Neural cell (in vitro differentiated cells): ENCODE results near the gene HDAC9. TPM values are rescaled to one million over a fixed set of nuclear protein-coding genes. Genes with fewer than 3 reads are reported as not detected.
"Not testable (repeated sequence)": the region's sequence is repeated elsewhere in the genome, so short reads cannot be mapped to it uniquely, and the experiment has no call there.

Experiments used
- H2AFZ ChIP-seq: fragments of 200-600, 300-800 bp; sonication (generic), shearing (Covaris generic); 2 replicates; pipeline ENCODE4 v1.6.0; 2014; ENCODE audit warnings: low read depth, mild to moderate bottlenecking, antibody characterized with exemption, low read length, moderate library complexity
- H3F3A ChIP-seq: fragments of 200-600 bp; shearing (Covaris generic); 2 replicates; pipeline ENCODE4 v1.6.1; 2016; ENCODE audit warnings: mild to moderate bottlenecking, moderate library complexity, mixed read lengths, antibody characterized with exemption, low read length; ENCODE audit not compliant: insufficient read depth, poor library complexity, severe bottlenecking
- H3K27ac ChIP-seq: fragments of 200-600, 300-800 bp; sonication (generic), shearing (Covaris generic); 2 replicates; pipeline ENCODE4 v1.5.1; 2014; ENCODE audit warnings: mild to moderate bottlenecking, low read length, moderate library complexity
- H3K27me3 ChIP-seq: fragments of 300-800, 200-600 bp; sonication (generic), shearing (Covaris generic); 2 replicates; pipeline ENCODE4 v1.6.0; 2014; ENCODE audit warnings: mild to moderate bottlenecking, low read depth, low read length, moderate library complexity; ENCODE audit not compliant: insufficient read depth
- H3K36me3 ChIP-seq: fragments of 300-800, 200-600 bp; sonication (generic), shearing (Covaris generic); 2 replicates; pipeline ENCODE4 v1.5.1; 2014; ENCODE audit warnings: mild to moderate bottlenecking, antibody characterized with exemption, low read length, moderate library complexity; ENCODE audit not compliant: insufficient read depth
- H3K4me2 ChIP-seq: fragments of 300-800, 200-600 bp; sonication (generic), shearing (Covaris generic); 2 replicates; pipeline ENCODE4 v1.6.0; 2014; ENCODE audit warnings: mild to moderate bottlenecking, low read length
- H3K4me3 ChIP-seq: fragments of 300-800, 200-600 bp; sonication (generic), shearing (Covaris generic); 2 replicates; pipeline ENCODE4 v1.5.1; 2014; ENCODE audit warnings: mild to moderate bottlenecking, low read length, moderate library complexity
- H3K79me2 ChIP-seq: fragments of 200-600 bp; shearing (Covaris generic); replicated peaks from 2 replicates; pipeline ENCODE4 v1.6.0; 2014; ENCODE audit warnings: mild to moderate bottlenecking, low read length, moderate library complexity; ENCODE audit not compliant: insufficient read depth
- H3K9ac ChIP-seq: fragments of 300-800, 200-600 bp; sonication (generic), shearing (Covaris generic); 2 replicates; pipeline ENCODE4 v1.6.1; 2016; ENCODE audit warnings: mild to moderate bottlenecking, low read length, mixed read lengths
- H3K9me2 ChIP-seq: fragments of 200-600 bp; shearing (Covaris generic); 2 replicates; pipeline ENCODE4 v1.6.1; 2016; ENCODE audit warnings: mild to moderate bottlenecking, low read length, mixed read lengths; ENCODE audit not compliant: insufficient read depth
- H3K9me3 ChIP-seq: fragments of 200-600, 300-800 bp; sonication (generic), shearing (Covaris generic); 2 replicates; pipeline ENCODE4 v1.6.1; 2016; ENCODE audit warnings: mild to moderate bottlenecking, mixed run types, low read length, moderate library complexity, mixed read lengths
- H4K20me1 ChIP-seq: fragments of 200-600 bp; shearing (Covaris generic); 2 replicates; pipeline ENCODE4 v1.6.1; 2016; ENCODE audit warnings: mild to moderate bottlenecking, mixed run types; ENCODE audit not compliant: insufficient read depth
- EP300 ChIP-seq: fragments of 450-650 bp; conservative IDR thresholded peaks from 2 replicates; pipeline ENCODE4 v1.6.1; 2014; ENCODE audit warnings: antibody characterized with exemption, mild to moderate bottlenecking, moderate library complexity; ENCODE audit not compliant: poor library complexity, severe bottlenecking
- EZH2 ChIP-seq: fragments of 200-600, 300-800 bp; shearing (Covaris generic), sonication (generic); IDR thresholded peaks from 2 replicates; pipeline ENCODE4 v1.6.1; 2014; ENCODE audit warnings: antibody characterized with exemption, low read length, borderline replicate concordance, mild to moderate bottlenecking; ENCODE audit not compliant: insufficient read depth, poor library complexity, severe bottlenecking
- MXI1 ChIP-seq: fragments of 450-650 bp; conservative IDR thresholded peaks from 2 replicates; pipeline ENCODE4 v1.6.1; 2014; ENCODE audit warnings: antibody characterized with exemption, mild to moderate bottlenecking; ENCODE audit not compliant: poor library complexity, severe bottlenecking
- POLR2AphosphoS5 ChIP-seq: IDR thresholded peaks from 2 replicates; pipeline ENCODE4 v1.6.1; 2012
- RAD21 ChIP-seq: fragments of 450-650 bp; conservative IDR thresholded peaks from 2 replicates; pipeline ENCODE4 v1.6.1; 2014; ENCODE audit warnings: antibody characterized with exemption, mild to moderate bottlenecking, moderate library complexity
- REST ChIP-seq: IDR thresholded peaks from 2 replicates; pipeline ENCODE4 v1.6.1; 2012; ENCODE audit warnings: borderline replicate concordance
- SMC3 ChIP-seq: fragments of 450-650 bp; conservative IDR thresholded peaks from 2 replicates; pipeline ENCODE4 v1.6.1; 2014; ENCODE audit warnings: antibody characterized with exemption, mild to moderate bottlenecking, moderate library complexity; ENCODE audit not compliant: poor library complexity
- TAF1 ChIP-seq: IDR thresholded peaks from 2 replicates; pipeline ENCODE4 v1.6.1; 2012; ENCODE audit warnings: low read depth
- polyA plus RNA-seq: library from polyadenylated mRNA; depleted of rRNA; stranded (reverse); fragments of >200 nt; gene quantifications from 2 replicates; pipeline ENCODE4 v1.2.3, GENCODE V29; 2014
- TF ChIP-seq, protein P1 (sequence below): fragments of 450-650 bp; IDR thresholded peaks from 2 replicates; pipeline ENCODE4 v1.5.1; 2014; ENCODE audit warnings: antibody characterized with exemption, mild to moderate bottlenecking, moderate library complexity; ENCODE audit not compliant: poor library complexity, severe bottlenecking

The HDAC9 gene
- polyA plus RNA-seq, 1 donor from 2014 or later, result 15.9 TPM

DNA sequence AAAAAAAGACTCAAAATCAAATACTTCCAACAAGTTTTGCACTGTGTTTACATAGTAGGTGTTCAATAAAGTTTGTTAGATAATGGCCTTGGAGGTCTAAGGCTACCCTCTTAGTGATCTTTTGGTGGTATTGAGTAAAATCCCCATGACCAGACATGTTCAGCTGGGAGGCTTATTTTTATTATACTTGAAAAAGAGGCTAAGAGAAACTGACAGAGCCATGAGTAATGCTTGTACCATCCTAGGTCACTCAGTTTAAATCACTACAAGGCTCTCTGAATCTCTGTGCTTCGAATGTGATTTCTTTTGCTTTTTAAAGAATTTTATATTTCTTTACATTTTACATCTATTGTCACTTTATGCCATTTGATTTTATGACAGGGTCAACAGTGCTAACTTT, 531.3 kb downstream of the HDAC9 start:
- no peak for TF ChIP-seq RAD21
- TF ChIP-seq, protein P1, sequence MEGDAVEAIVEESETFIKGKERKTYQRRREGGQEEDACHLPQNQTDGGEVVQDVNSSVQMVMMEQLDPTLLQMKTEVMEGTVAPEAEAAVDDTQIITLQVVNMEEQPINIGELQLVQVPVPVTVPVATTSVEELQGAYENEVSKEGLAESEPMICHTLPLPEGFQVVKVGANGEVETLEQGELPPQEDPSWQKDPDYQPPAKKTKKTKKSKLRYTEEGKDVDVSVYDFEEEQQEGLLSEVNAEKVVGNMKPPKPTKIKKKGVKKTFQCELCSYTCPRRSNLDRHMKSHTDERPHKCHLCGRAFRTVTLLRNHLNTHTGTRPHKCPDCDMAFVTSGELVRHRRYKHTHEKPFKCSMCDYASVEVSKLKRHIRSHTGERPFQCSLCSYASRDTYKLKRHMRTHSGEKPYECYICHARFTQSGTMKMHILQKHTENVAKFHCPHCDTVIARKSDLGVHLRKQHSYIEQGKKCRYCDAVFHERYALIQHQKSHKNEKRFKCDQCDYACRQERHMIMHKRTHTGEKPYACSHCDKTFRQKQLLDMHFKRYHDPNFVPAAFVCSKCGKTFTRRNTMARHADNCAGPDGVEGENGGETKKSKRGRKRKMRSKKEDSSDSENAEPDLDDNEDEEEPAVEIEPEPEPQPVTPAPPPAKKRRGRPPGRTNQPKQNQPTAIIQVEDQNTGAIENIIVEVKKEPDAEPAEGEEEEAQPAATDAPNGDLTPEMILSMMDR, result no peak
- TF ChIP-seq EZH2, result no peak
- TF ChIP-seq MXI1, result no peak
- no peak for TF ChIP-seq SMC3
- no peak for TF ChIP-seq EP300
- TF ChIP-seq REST, result no peak
- TF ChIP-seq POLR2AphosphoS5, result no peak
- TF ChIP-seq TAF1, result no peak
- Histone ChIP-seq H3K27me3 (no peaks in the 10 kb centered on the region), H4K20me1 (no peaks in the 10 kb centered on the region), H3K27ac (no peak overlapping the region), H3K9me3 (no peaks in the 10 kb centered on the region), H3K9ac (no peak overlapping the region), H2AFZ (no peak overlapping the region), H3K36me3 (no peaks in the 10 kb centered on the region), H3K79me2 (no peaks in the 10 kb centered on the region), H3K4me2 (no peak overlapping the region), H3K4me3 (no peak overlapping the region), H3K9me2 (no peaks in the 10 kb centered on the region), H3F3A (no peaks in the 10 kb centered on the region)

- no peaks in the 10 kb centered on the region for H3K36me3 ChIP-seq
- no peak overlapping the region for H3K27ac ChIP-seq
- no peak overlapping the region for H3K9ac ChIP-seq
- no peaks in the 10 kb centered on the region for H4K20me1 ChIP-seq
- no peak for TF ChIP-seq POLR2AphosphoS5
- no peak for TF ChIP-seq TAF1
- TF ChIP-seq SMC3, result no peak
- no peak for TF ChIP-seq RAD21
- TF ChIP-seq, protein P1, result no peak
- no peak for TF ChIP-seq MXI1
- TF ChIP-seq REST, result no peak
- no peak for TF ChIP-seq EP300
- no peak for TF ChIP-seq EZH2
- no peaks in the 10 kb centered on the region for H3F3A ChIP-seq
- H3K79me2 ChIP-seq, result no peaks in the 10 kb centered on the region
- no peaks in the 10 kb centered on the region for H3K9me3 ChIP-seq
- H2AFZ ChIP-seq, result no peak overlapping the region
- no peak overlapping the region for H3K4me2 ChIP-seq
- no peaks in the 10 kb centered on the region for H3K27me3 ChIP-seq
- no peak overlapping the region for H3K4me3 ChIP-seq
- no peaks in the 10 kb centered on the region for H3K9me2 ChIP-seq
Observed at GRCh38 chr7:19030281-19030680, 534.7 kb downstream of the HDAC9 start.

- not testable (repeated sequence) for H3K79me2 ChIP-seq, H3K4me2 ChIP-seq, H3K27me3 ChIP-seq, H3K9ac ChIP-seq, H3K9me2 ChIP-seq, H3K9me3 ChIP-seq, H3K36me3 ChIP-seq, H2AFZ ChIP-seq, H4K20me1 ChIP-seq, H3K4me3 ChIP-seq, H3F3A ChIP-seq, H3K27ac ChIP-seq
Observed at GRCh38 chr7:19032942-19033341, 537.4 kb downstream of the HDAC9 start.
